ENCODE measurements around the gene CCDC178. TPM values are rescaled to one million over a fixed set of nuclear protein-coding genes. Genes with fewer than 3 reads are reported as not detected.

The CCDC178 gene
- total and polyA plus RNA-seq, 12 donors, result 0.13 to 6.5 (median 0.87) TPM; not detected in 5

DNA sequence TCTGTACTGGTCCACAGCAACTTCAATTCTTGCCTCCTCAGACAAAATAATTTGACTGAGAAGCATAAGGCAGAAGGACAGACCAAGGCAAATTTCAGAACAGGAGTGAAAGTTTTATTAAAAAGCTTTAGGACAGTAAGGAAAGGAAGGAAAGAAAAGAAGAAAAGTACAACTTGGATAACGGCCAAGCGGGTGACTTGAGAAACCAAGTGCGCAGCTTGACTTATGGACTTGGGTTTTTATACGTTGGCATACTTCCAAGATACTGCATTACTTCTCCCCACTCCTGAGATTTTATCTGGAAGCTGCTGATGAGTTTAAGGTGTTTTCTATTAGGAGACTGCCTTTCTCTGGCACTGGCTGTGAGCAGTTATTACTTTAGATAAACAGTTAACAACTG lies 64.7 kb downstream of the CCDC178 start:
- H3K27ac ChIP-seq, result no peak overlapping the region
- no peak overlapping the region for H3K4me3 ChIP-seq
- WGBS, 4 donors, result 60 to 65% (median 63%) methylated on average over 4 of the region's 4 CpGs
- no peaks in the 10 kb centered on the region for H3K9me3 ChIP-seq (replicated peaks in 1 of 3)
- no peaks in the 10 kb centered on the region for H3K4me1 ChIP-seq (replicated peaks in 1 of 2)
- no peaks in the 10 kb centered on the region for H3K27me3 ChIP-seq
- intact Hi-C loops (cut with DNase I), result no loop called here
- DNase-seq, result no peak
- TF ChIP-seq, protein P1, sequence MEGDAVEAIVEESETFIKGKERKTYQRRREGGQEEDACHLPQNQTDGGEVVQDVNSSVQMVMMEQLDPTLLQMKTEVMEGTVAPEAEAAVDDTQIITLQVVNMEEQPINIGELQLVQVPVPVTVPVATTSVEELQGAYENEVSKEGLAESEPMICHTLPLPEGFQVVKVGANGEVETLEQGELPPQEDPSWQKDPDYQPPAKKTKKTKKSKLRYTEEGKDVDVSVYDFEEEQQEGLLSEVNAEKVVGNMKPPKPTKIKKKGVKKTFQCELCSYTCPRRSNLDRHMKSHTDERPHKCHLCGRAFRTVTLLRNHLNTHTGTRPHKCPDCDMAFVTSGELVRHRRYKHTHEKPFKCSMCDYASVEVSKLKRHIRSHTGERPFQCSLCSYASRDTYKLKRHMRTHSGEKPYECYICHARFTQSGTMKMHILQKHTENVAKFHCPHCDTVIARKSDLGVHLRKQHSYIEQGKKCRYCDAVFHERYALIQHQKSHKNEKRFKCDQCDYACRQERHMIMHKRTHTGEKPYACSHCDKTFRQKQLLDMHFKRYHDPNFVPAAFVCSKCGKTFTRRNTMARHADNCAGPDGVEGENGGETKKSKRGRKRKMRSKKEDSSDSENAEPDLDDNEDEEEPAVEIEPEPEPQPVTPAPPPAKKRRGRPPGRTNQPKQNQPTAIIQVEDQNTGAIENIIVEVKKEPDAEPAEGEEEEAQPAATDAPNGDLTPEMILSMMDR (IDR thresholded peaks at IDR 0.05), result no peak
- no peak for TF ChIP-seq POLR2A (IDR thresholded peaks at IDR 0.05)
- no peaks in the 10 kb centered on the region for H3K36me3 ChIP-seq (replicated peaks in 1 of 2)

DNA sequence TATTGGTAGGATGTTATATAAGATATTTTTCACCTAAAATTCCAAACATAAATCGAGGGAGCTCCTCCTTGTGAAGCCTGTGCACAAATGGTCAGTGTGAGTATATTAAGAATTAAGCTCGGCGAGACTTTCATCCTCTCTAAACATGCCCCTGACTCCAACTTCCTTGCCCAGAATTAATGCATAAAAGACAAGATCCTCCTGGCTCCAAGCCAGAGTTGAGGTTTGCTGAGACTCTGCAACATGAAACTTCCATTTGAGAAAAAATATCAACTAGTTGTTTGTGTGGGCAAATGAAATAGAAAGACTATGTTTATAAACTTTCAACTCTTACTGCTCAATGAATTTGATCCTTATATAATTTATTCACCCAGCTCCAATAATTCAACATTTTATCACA lies 68.1 kb downstream of the CCDC178 start:
- Histone ChIP-seq H3K27me3 (no peaks in the 10 kb centered on the region), H3K9me3 (replicated peaks in 1 of 3) (no peaks in the 10 kb centered on the region), H3K4me1 (replicated peaks in 1 of 2) (no peaks in the 10 kb centered on the region), H3K4me3 (no peak overlapping the region), H3K36me3 (replicated peaks in 1 of 2) (no peaks in the 10 kb centered on the region), H3K27ac (no peak overlapping the region)
- intact Hi-C loops (cut with DNase I), result no loop called here
- TF ChIP-seq POLR2A (IDR thresholded peaks at IDR 0.05), result no peak
- TF ChIP-seq, protein P1 (IDR thresholded peaks at IDR 0.05), result no peak
- WGBS, 4 donors, result 32 to 48% (median 36%) methylated on average over 3 of the region's 3 CpGs
- no peak for DNase-seq

DNA sequence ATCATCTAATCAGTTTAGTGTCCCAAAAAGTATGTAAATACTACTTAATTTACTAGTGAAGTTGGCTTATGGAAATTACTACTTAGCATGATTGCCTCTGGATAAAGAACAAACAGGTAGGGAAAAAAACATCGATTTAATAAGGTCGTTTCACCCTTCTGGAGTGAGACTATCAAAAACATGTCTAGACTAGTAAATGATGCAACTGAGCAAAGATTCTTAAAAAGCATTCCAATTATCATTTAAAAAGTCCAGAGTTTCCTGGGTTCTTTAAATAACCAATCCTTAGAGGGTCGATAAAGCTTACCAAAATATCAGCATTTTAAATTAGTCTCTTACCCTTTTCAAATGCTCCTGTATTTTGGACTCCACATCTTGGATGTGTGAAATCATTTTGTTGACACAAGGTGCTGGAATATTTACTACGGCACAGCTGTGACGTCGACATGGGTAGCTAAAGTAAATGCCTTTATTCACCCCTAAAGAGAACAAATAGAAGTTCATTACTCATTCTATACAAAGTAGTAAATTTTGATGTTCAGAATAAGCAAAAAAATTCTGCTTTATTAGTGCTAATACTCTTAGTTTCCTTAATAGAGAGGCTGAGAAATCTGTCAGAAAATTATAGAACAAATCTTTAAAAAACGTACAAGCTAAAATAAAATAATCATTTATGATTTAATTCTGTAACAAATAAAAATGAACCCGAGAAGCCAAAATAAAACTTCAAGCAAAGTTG lies 70.6 kb downstream of the CCDC178 start:
- Histone ChIP-seq H3K27ac (no peak overlapping the region), H3K4me3 (no peak overlapping the region), H3K27me3 (no peaks in the 10 kb centered on the region), H3K36me3 (replicated peaks in 1 of 2) (no peaks in the 10 kb centered on the region), H3K9me3 (replicated peaks in 1 of 3) (no peaks in the 10 kb centered on the region), H3K4me1 (replicated peaks in 1 of 2) (no peaks in the 10 kb centered on the region)
- TF ChIP-seq, protein P1 (IDR thresholded peaks at IDR 0.05), result no peak
- TF ChIP-seq POLR2A (IDR thresholded peaks at IDR 0.05), result no peak
- intact Hi-C loops (cut with DNase I), result no loop called here
- 61 to 69% (median 62%) methylated on average over 8 of the region's 8 CpGs for WGBS, 4 donors
- no peak for DNase-seq

DNA sequence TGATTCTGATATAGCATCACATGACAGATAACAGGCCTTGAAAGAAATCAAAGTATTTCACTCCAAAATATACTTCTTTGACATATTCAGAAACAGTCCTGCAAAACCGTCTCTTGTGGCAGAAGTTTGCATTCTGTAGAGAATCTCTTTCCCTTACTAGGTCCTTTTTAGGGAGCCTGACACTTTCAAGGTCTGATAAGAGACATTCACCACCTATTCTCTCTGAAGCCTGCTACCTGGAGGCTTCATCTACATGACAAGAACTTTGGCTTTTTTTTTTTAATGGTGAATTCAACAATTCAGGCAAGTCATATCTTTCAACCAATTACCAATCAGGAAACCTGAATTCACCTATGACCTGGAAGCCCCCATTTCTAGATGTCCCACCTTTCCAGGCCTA lies 83.8 kb downstream of the CCDC178 start:
- 51 to 81% (median 73%) methylated on average over 1 of the region's 1 CpG for WGBS, 4 donors
- H3K9me3 ChIP-seq (replicated peaks in 1 of 3), result no peaks in the 10 kb centered on the region

More for the DNA sequence above, 83.8 kb downstream of the CCDC178 start:
- no peak for DNase-seq
- no peaks in the 10 kb centered on the region for H3K36me3 ChIP-seq (replicated peaks in 1 of 2)
- H3K27me3 ChIP-seq, result no peaks in the 10 kb centered on the region
- no peak for TF ChIP-seq POLR2A (IDR thresholded peaks at IDR 0.05)
- TF ChIP-seq, protein P1 (IDR thresholded peaks at IDR 0.05), result no peak
- intact Hi-C loops (cut with DNase I), result no loop called here
- no peaks in the 10 kb centered on the region for H3K4me1 ChIP-seq (replicated peaks in 1 of 2)
- no peak overlapping the region for H3K27ac ChIP-seq
- no peak overlapping the region for H3K4me3 ChIP-seq

Measured in adrenal gland (tissue), 12 donors.